Measurements from ENCODE around the gene ITPR1. TPM values are rescaled to one million over a fixed set of nuclear protein-coding genes. Genes with fewer than 3 reads are reported as not detected.

The ITPR1 gene
- total RNA-seq, 2 donors from 2014 or later = 7.0 to 18.2 TPM

GRCh38 chr3:4503050-4503449, 9.9 kb downstream of the ITPR1 start:
- TF ChIP-seq CTCF (IDR thresholded peaks at IDR 0.05) = no peak
- Histone ChIP-seq H3K27ac (no peak overlapping the region), H3K4me3 (no peak overlapping the region), H3K27me3 (no peaks in the 10 kb centered on the region), H3K9me3 (no peaks in the 10 kb centered on the region), H3K9ac (ENCODE audit: low read depth in 2 of 2, low read length in 2 of 2) (no peak overlapping the region), H3K4me1 (peaks cover 7% of the 10 kb centered on the region), H3K36me3 (no peaks in the 10 kb centered on the region)
- DNase-seq = no peak
- intact Hi-C loops (cut with DNase I) = no loop called here

GRCh38 chr3:4504340-4505261, 11.5 kb downstream of the ITPR1 start:
- TF ChIP-seq CTCF (IDR thresholded peaks at IDR 0.05) = no peak
- peak; percentile 83 for DNase-seq
- Histone ChIP-seq H3K4me1 (peaks cover 7% of the 10 kb centered on the region), H3K4me3 (no peak overlapping the region), H3K36me3 (no peaks in the 10 kb centered on the region), H3K27me3 (no peaks in the 10 kb centered on the region), H3K27ac (peak overlapping the region; percentile 60), H3K9ac (ENCODE audit: low read depth in 2 of 2, low read length in 2 of 2) (peak overlapping the region in 1 of 2 donors; percentile 4), H3K9me3 (no peaks in the 10 kb centered on the region)
- intact Hi-C loops (cut with DNase I) = no loop called here

- H3K27ac ChIP-seq = no peak overlapping the region
- TF ChIP-seq CTCF (IDR thresholded peaks at IDR 0.05) = no peak
- H3K36me3 ChIP-seq = no peaks in the 10 kb centered on the region
Measured at GRCh38 chr3:4505688-4506558, 12.8 kb downstream of the ITPR1 start.

GRCh38 chr3:4506559-4507023, 13.4 kb downstream of the ITPR1 start:
- H3K27ac ChIP-seq = no peak overlapping the region

More at GRCh38 chr3:4505688-4506558, 12.8 kb downstream of the ITPR1 start:
- Histone ChIP-seq H3K4me1 (peaks cover 7% of the 10 kb centered on the region), H3K9ac (ENCODE audit: low read depth in 2 of 2, low read length in 2 of 2) (no peak overlapping the region), H3K4me3 (no peak overlapping the region), H3K9me3 (no peaks in the 10 kb centered on the region), H3K27me3 (no peaks in the 10 kb centered on the region)
- intact Hi-C loops (cut with DNase I) = no loop called here
- DNase-seq = no peak

More at GRCh38 chr3:4506559-4507023, 13.4 kb downstream of the ITPR1 start:
- Histone ChIP-seq H3K4me1 (peaks cover 7% of the 10 kb centered on the region), H3K4me3 (no peak overlapping the region), H3K36me3 (no peaks in the 10 kb centered on the region), H3K9ac (ENCODE audit: low read depth in 2 of 2, low read length in 2 of 2) (no peak overlapping the region), H3K9me3 (no peaks in the 10 kb centered on the region), H3K27me3 (no peaks in the 10 kb centered on the region)
- intact Hi-C loops (cut with DNase I) = no loop called here
- no peak for TF ChIP-seq CTCF (IDR thresholded peaks at IDR 0.05)
- DNase-seq = no peak
